ENCODE data around the gene ARFGAP1. TPM values are rescaled to one million over a fixed set of nuclear protein-coding genes. Genes with fewer than 3 reads are reported as not detected.

ARFGAP1 gene
- total and polyA plus RNA-seq, 2 of the 8 experiments (the other 6 are each of a cell fraction or from before 2014, with no cell fraction given) = 93.7 to 100 TPM

DNA sequence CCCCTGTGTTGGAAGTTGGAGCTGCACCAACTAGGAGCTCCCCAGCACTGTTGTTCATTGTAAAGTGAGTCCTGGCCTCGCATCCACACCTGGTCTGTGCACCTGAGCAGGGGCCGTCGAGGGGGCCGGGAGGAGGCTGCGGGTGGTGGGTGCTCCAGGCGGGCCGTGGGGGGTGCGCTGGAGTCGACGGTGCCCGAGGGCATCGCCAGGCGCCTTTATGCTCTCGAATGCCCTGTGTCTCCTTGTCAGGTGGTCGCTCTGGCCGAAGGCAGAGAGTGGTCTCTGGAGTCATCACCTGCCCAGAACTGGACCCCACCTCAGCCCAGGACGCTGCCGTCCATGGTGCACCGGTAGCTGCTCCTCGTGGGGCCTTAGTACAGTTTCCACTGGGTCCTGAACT, 4.3 kb downstream of the ARFGAP1 start (continued):
- TF ChIP-seq KDM4A (IDR thresholded peaks at IDR 0.05; ENCODE audit: low read depth, low read length, severe bottlenecking) (no peak), SP4 (IDR thresholded peaks at IDR 0.05; ENCODE audit: low read length) (no peak), RBBP5 (IDR thresholded peaks at IDR 0.05; ENCODE audit: borderline replicate concordance, low read depth, low read length) (no peak)
